Mammary epithelial cell (primary cell): ENCODE data around the gene IRS2.

ENCODE experiments used
- CTCF ChIP-seq, 2 donors: IDR thresholded peaks in 1 of 2; conservative IDR thresholded peaks in 1 of 2; 2 replicates each; pipeline ENCODE4 v1.5.1; 2011 to 2012; ENCODE audit warnings: inconsistent platforms in 2 of 2, low read length in 2 of 2, mild to moderate bottlenecking in 2 of 2, control low read depth in 1 of 2, low read depth in 1 of 2; ENCODE audit not compliant: insufficient read depth in 1 of 2; ENCODE audit errors: extremely low read depth in 1 of 2
- EZH2 ChIP-seq: IDR thresholded peaks from 2 replicates; pipeline ENCODE4 v1.6.1; 2012; ENCODE audit warnings: low read length, inconsistent platforms, borderline replicate concordance

DNA sequence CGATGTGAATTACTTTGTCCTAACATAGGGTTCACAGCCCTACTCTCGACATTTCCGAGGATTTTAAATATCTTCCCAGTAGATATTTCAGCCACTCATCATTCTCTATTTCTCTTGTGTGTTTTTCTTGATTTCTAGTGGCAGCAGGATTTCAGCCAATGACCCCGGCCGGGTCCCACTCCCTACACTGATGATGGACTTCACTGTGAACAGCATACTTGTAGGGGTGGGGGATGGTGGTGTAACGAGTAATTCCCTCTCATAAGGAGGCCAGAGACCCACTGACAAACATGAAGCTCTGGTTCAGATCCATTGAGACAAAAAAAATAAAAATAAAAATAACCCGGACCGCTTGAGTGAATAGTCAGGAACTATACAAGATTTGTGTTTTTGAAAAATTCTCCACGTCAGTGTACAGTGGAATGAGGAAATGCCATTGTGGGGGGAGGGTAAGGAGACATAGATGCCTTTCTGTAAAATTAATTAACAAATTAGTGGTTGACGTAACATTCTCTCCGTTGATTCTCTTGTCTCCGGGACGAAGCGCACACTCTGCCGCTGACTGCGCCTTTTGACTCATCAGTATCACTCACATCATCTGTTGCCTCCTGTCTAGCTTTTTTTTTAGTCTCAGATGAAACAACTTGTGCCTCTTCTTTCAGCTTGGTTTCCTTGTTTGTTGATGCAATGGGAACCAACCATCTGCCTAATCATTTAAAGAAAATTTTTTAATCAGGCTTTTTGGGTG is 48.8 kb upstream of the IRS2 start:
- no peak for TF ChIP-seq CTCF (conservative IDR thresholded peaks at IDR 0.05 in 1 of 2, IDR thresholded peaks at IDR 0.05 in 1 of 2; ENCODE audit: extremely low read depth in 1 of 2, insufficient read depth in 1 of 2, low read depth in 1 of 2, low read length in 2 of 2)
- no peak for TF ChIP-seq EZH2
